ENCODE measurements around the gene TTC39C.

- TF ChIP-seq POLR2A (IDR thresholded peaks at IDR 0.05; ENCODE audit: low read depth, low read length) (no peak), POLR2AphosphoS5 (IDR thresholded peaks at IDR 0.05; ENCODE audit: low read depth, low read length) (no peak)
These were observed 69.0 kb downstream of the TTC39C start for GRCh38 chr18:24083550-24083949.

All from GM12892 (cell line).